Suprapubic skin (tissue), 4 donors: ENCODE results near the gene KIAA0825. TPM values are rescaled to one million over a fixed set of nuclear protein-coding genes. Genes with fewer than 3 reads are reported as not detected.

ENCODE experiments used
- DNase-seq, 2 donors: peaks; one replicate each; pipeline ENCODE4 v3.0.0-alpha.2; 2019; ENCODE audit warnings: low spot score in 2 of 2
- H3K27ac ChIP-seq: fragments of 200-600 bp; sonication (generic); one replicate; pipeline ENCODE4 v1.5.1; 2019
- H3K27me3 ChIP-seq: fragments of 200-600 bp; sonication (generic); one replicate; pipeline ENCODE4 v1.5.1; 2019
- H3K36me3 ChIP-seq: fragments of 200-600 bp; sonication (generic); one replicate; pipeline ENCODE4 v1.5.1; 2019
- H3K4me1 ChIP-seq: fragments of 200-600 bp; sonication (generic); one replicate; pipeline ENCODE4 v1.5.1; 2019
- H3K4me3 ChIP-seq: fragments of 200-600 bp; sonication (generic); one replicate; pipeline ENCODE4 v1.5.1; 2019; ENCODE audit warnings: mild to moderate bottlenecking
- H3K9me3 ChIP-seq: fragments of 200-600 bp; sonication (generic); one replicate; pipeline ENCODE4 v1.5.1; 2019
- CTCF ChIP-seq, 2 donors: fragments of 200-600 bp in 1 of 2; fragments of 450-650 bp in 1 of 2; sonication (generic) in 1 of 2; IDR thresholded peaks; one replicate each; pipeline ENCODE4 v1.5.1; 2016 to 2019; ENCODE audit warnings: antibody characterized with exemption in 2 of 2, mild to moderate bottlenecking in 1 of 2, moderate library complexity in 1 of 2
- EP300 ChIP-seq: sonication (generic); formaldehyde crosslinking; IDR thresholded peaks from one replicate; pipeline ENCODE4 v1.6.1; 2017; ENCODE audit warnings: antibody characterized with exemption
- POLR2A ChIP-seq, 2 donors: fragments of 450-650 bp; IDR thresholded peaks; one replicate each; pipeline ENCODE4 v1.6.1; 2017; ENCODE audit warnings: antibody characterized with exemption in 2 of 2, mild to moderate bottlenecking in 2 of 2, moderate library complexity in 2 of 2
- POLR2AphosphoS5 ChIP-seq, 3 donors: sonication (generic); formaldehyde crosslinking; IDR thresholded peaks; one replicate each; pipeline ENCODE4 v1.6.1; 2017; ENCODE audit warnings: antibody characterized with exemption in 3 of 3
- WGBS: methylation state at CpG from one replicate; pipeline ENCODE4 v1.1.5; 2018; 5-methylcytosine and 5-hydroxymethylcytosine counted together
- total RNA-seq, 4 donors: library from RNA; depleted of rRNA; stranded (reverse); fragments of >200 nt; gene quantifications; one replicate each; pipeline ENCODE4 v1.1.0, GENCODE V29; 2016

KIAA0825 gene
- total RNA-seq, 4 donors from 2014 or later: 3.4 to 5.8 (median 4.5) TPM

- WGBS: 100% methylated on average over 1 of the region's 1 CpG
- TF ChIP-seq POLR2AphosphoS5 (IDR thresholded peaks at IDR 0.05): no peak
- no peak for TF ChIP-seq CTCF (IDR thresholded peaks at IDR 0.05)
- TF ChIP-seq POLR2A (IDR thresholded peaks at IDR 0.05): no peak
- no peak for TF ChIP-seq EP300
- no peaks in the 10 kb centered on the region for H3K4me1 ChIP-seq
Observed at GRCh38 chr5:94409440-94409839, 209.0 kb downstream of the KIAA0825 start.

GRCh38 chr5:94407023-94407422 is 211.4 kb downstream of the KIAA0825 start:
- Histone ChIP-seq H3K27ac (no peak overlapping the region), H3K4me3 (no peak overlapping the region), H3K9me3 (no peaks in the 10 kb centered on the region), H3K36me3 (no peaks in the 10 kb centered on the region), H3K27me3 (no peaks in the 10 kb centered on the region), H3K4me1 (no peaks in the 10 kb centered on the region)
- no peak for DNase-seq
- TF ChIP-seq POLR2AphosphoS5 (IDR thresholded peaks at IDR 0.05) (no peak), POLR2A (IDR thresholded peaks at IDR 0.05) (no peak), CTCF (IDR thresholded peaks at IDR 0.05) (no peak), EP300 (no peak)
- 93% methylated on average over 4 of the region's 4 CpGs for WGBS

More at GRCh38 chr5:94409440-94409839, 209.0 kb downstream of the KIAA0825 start:
- H3K36me3 ChIP-seq: no peaks in the 10 kb centered on the region
- no peak for DNase-seq
- no peak overlapping the region for H3K4me3 ChIP-seq
- H3K27me3 ChIP-seq: no peaks in the 10 kb centered on the region
- no peak overlapping the region for H3K27ac ChIP-seq
- H3K9me3 ChIP-seq: no peaks in the 10 kb centered on the region

- Histone ChIP-seq H3K36me3 (no peaks in the 10 kb centered on the region), H3K4me1 (no peaks in the 10 kb centered on the region), H3K27ac (no peak overlapping the region), H3K27me3 (no peaks in the 10 kb centered on the region), H3K4me3 (no peak overlapping the region), H3K9me3 (no peaks in the 10 kb centered on the region)
- WGBS: 94% methylated on average over 5 of the region's 5 CpGs
- TF ChIP-seq CTCF (IDR thresholded peaks at IDR 0.05) (no peak), EP300 (no peak), POLR2A (IDR thresholded peaks at IDR 0.05) (no peak), POLR2AphosphoS5 (IDR thresholded peaks at IDR 0.05) (no peak)
- DNase-seq: no peak
Observed at GRCh38 chr5:94403483-94403882, 214.9 kb downstream of the KIAA0825 start.

- no peak for DNase-seq
- Histone ChIP-seq H3K4me3 (no peak overlapping the region), H3K27ac (no peak overlapping the region), H3K9me3 (no peaks in the 10 kb centered on the region), H3K27me3 (no peaks in the 10 kb centered on the region), H3K4me1 (no peaks in the 10 kb centered on the region), H3K36me3 (no peaks in the 10 kb centered on the region)
- TF ChIP-seq POLR2AphosphoS5 (IDR thresholded peaks at IDR 0.05) (no peak), POLR2A (IDR thresholded peaks at IDR 0.05) (no peak), CTCF (IDR thresholded peaks at IDR 0.05) (no peak), EP300 (no peak)
- 83% methylated on average over 3 of the region's 3 CpGs for WGBS
Observed at GRCh38 chr5:94402096-94402495, 216.3 kb downstream of the KIAA0825 start.

GRCh38 chr5:94397508-94397907 is 220.9 kb downstream of the KIAA0825 start:
- no peak for TF ChIP-seq POLR2A (IDR thresholded peaks at IDR 0.05)
- TF ChIP-seq EP300: no peak
- TF ChIP-seq CTCF (IDR thresholded peaks at IDR 0.05): no peak
- no peak for TF ChIP-seq POLR2AphosphoS5 (IDR thresholded peaks at IDR 0.05)

More at GRCh38 chr5:94397508-94397907, 220.9 kb downstream of the KIAA0825 start:
- no peaks in the 10 kb centered on the region for H3K4me1 ChIP-seq
- no peak overlapping the region for H3K4me3 ChIP-seq
- H3K27me3 ChIP-seq: no peaks in the 10 kb centered on the region
- H3K36me3 ChIP-seq: no peaks in the 10 kb centered on the region
- H3K27ac ChIP-seq: no peak overlapping the region
- no peak for DNase-seq
- H3K9me3 ChIP-seq: no peaks in the 10 kb centered on the region
